ENCODE measurements around the gene KCNA1. TPM values are rescaled to one million over a fixed set of nuclear protein-coding genes. Genes with fewer than 3 reads are reported as not detected.
A peak's percentile ranks its signal among the peaks of the same experiment; 100 is the strongest.

Gene KCNA1
- total RNA-seq, 4 donors from 2014 or later: 0.27 to 3.9 (median 2.7) TPM

GRCh38 chr12:4911316-4911994 is 1.8 kb downstream of the KCNA1 start:
- H3K4me3 ChIP-seq (replicated peaks in 1 of 3): peak overlapping the region in 1 of 3 donors; percentile 14
- intact Hi-C loops (cut with DNase I): no loop called here
- TF ChIP-seq CTCF (IDR thresholded peaks at IDR 0.05) (no peak), POLR2A (IDR thresholded peaks at IDR 0.05) (no peak)
- peaks cover 42 to 51% of the 10 kb centered on the region in 2 donors for H3K4me1 ChIP-seq
- peaks cover 6% of the 10 kb centered on the region for H3K27me3 ChIP-seq
- H3K9me3 ChIP-seq: no peaks in the 10 kb centered on the region
- H3K36me3 ChIP-seq: no peaks in the 10 kb centered on the region
- DNase-seq: peak in 1 of 2 donors; percentile 3
- no peak overlapping the region for H3K27ac ChIP-seq
- 45 to 70% methylated on average over 34 to 37 of the region's 61 CpGs for WGBS, 2 donors

- DNase-seq: peak; percentile 52 to 54
- WGBS, 2 donors: 20 to 42% methylated on average over 4 of the region's 4 CpGs
- TF ChIP-seq POLR2A (IDR thresholded peaks at IDR 0.05) (no peak), CTCF (IDR thresholded peaks at IDR 0.05) (no peak)
- H3K4me3 ChIP-seq (replicated peaks in 1 of 3): no peak overlapping the region
- peak overlapping the region in 1 of 3 donors; percentile 58 for H3K27ac ChIP-seq
- H3K9me3 ChIP-seq: no peaks in the 10 kb centered on the region
- intact Hi-C loops (cut with DNase I): no loop called here
- no peaks in the 10 kb centered on the region for H3K36me3 ChIP-seq
- no peaks in the 10 kb centered on the region for H3K27me3 ChIP-seq
- H3K4me1 ChIP-seq: peaks cover 32 to 41% of the 10 kb centered on the region in 2 donors
Observed at GRCh38 chr12:4914720-4915119, 5.0 kb downstream of the KCNA1 start.

GRCh38 chr12:4915752-4916151 is 6.0 kb downstream of the KCNA1 start:
- Histone ChIP-seq H3K36me3 (no peaks in the 10 kb centered on the region), H3K4me3 (replicated peaks in 1 of 3) (no peak overlapping the region), H3K9me3 (no peaks in the 10 kb centered on the region), H3K27me3 (no peaks in the 10 kb centered on the region), H3K4me1 (peaks cover 23 to 32% of the 10 kb centered on the region in 2 donors), H3K27ac (no peak overlapping the region)
- DNase-seq: no peak
- TF ChIP-seq POLR2A (IDR thresholded peaks at IDR 0.05) (no peak), CTCF (IDR thresholded peaks at IDR 0.05) (no peak)
- WGBS, 2 donors: 76 to 77% methylated on average over 4 of the region's 4 CpGs
- intact Hi-C loops (cut with DNase I): no loop called here

GRCh38 chr12:4918950-4919660 is 9.4 kb downstream of the KCNA1 start:
- TF ChIP-seq CTCF (IDR thresholded peaks at IDR 0.05): no peak
- no peak for TF ChIP-seq POLR2A (IDR thresholded peaks at IDR 0.05)
- intact Hi-C loops (cut with DNase I): no loop called here
- Histone ChIP-seq H3K4me1 (peaks cover 11 to 14% of the 10 kb centered on the region in 2 donors), H3K36me3 (no peaks in the 10 kb centered on the region), H3K27me3 (no peaks in the 10 kb centered on the region), H3K27ac (no peak overlapping the region), H3K4me3 (replicated peaks in 1 of 3) (no peak overlapping the region), H3K9me3 (no peaks in the 10 kb centered on the region)
- DNase-seq: peak; percentile 37 to 51
- WGBS, 2 donors: 80 to 81% methylated on average over 6 of the region's 6 CpGs

GRCh38 chr12:4932576-4932975 is 22.9 kb downstream of the KCNA1 start:
- TF ChIP-seq CTCF (IDR thresholded peaks at IDR 0.05) (no peak), POLR2A (IDR thresholded peaks at IDR 0.05) (no peak)
- 83 to 87% methylated on average over 6 of the region's 6 CpGs for WGBS, 2 donors
- Histone ChIP-seq H3K9me3 (no peaks in the 10 kb centered on the region), H3K27me3 (peaks cover 3% of the 10 kb centered on the region), H3K4me1 (no peaks in the 10 kb centered on the region), H3K4me3 (replicated peaks in 1 of 3) (no peak overlapping the region), H3K27ac (no peak overlapping the region), H3K36me3 (no peaks in the 10 kb centered on the region)
- DNase-seq: no peak
- intact Hi-C loops (cut with DNase I): no loop called here

Measured in thyroid gland (tissue), 4 donors.